GM12878 (cell line): ENCODE results near the gene LRRC31. TPM values are rescaled to one million over a fixed set of nuclear protein-coding genes. Genes with fewer than 3 reads are reported as not detected.
A peak's percentile ranks its signal among the peaks of the same experiment; 100 is the strongest.

Source experiments
- ATAC-seq: fragments of 200-7000 bp; cut with Tn5 transposase; 3 replicates; pipeline ENCODE4 v1.9.1; 2020; ENCODE audit warnings: mild to moderate bottlenecking, moderate library complexity
- BruUV-seq: library from RNA; stranded (reverse); fragments of 400-500 nt; replicated peaks from 2 replicates; lab custom pipeline; 2021; lab: Mats Ljungman, UMichigan
- CTCF ChIA-PET: fragments of 300-600 bp; sonication (Branson Sonifier 250); formaldehyde crosslinking; extraction: SDS; loops from one replicate; lab custom pipeline; 2021; ENCODE audit warnings: inconsistent platforms; lab: Yijun Ruan, JAX
- POLR2A ChIA-PET: fragments of 350-600 bp; formaldehyde crosslinking; extraction: SDS; loops from one replicate; lab custom pipeline; 2021; ENCODE audit warnings: inconsistent platforms; lab: Charles Lee
- RAD21 ChIA-PET: fragments of 300-600 bp; sonication (Branson Sonifier 250); formaldehyde crosslinking; loops from one replicate; lab custom pipeline; 2023; ENCODE audit warnings: antibody characterized with exemption; ENCODE audit not compliant: unreplicated experiment; lab: Charles Lee
- SMC1A ChIA-PET: fragments of 300-600 bp; sonication (Branson Sonifier 250); formaldehyde crosslinking; loops from one replicate; lab custom pipeline; 2023; ENCODE audit not compliant: unreplicated experiment, uncharacterized antibody; lab: Charles Lee
- DNase-seq: peaks from one replicate; pipeline ENCODE4 v3.0.0-alpha.2; 2011; ENCODE audit warnings: low read depth, low spot score
- FAIRE-seq: peaks from 3 replicates; lab custom pipeline; 2011; peaks lifted over from hg19 to GRCh38; lab: Jason Lieb, UNC
- H2AFZ ChIP-seq: 2 replicates; pipeline ENCODE4 v1.6.0; 2011; ENCODE audit warnings: low read depth, low read length, control low read depth; ENCODE audit not compliant: control insufficient read depth
- H3K27ac ChIP-seq: 2 replicates; pipeline ENCODE4 v1.5.1; 2011; ENCODE audit warnings: control low read depth; ENCODE audit not compliant: control insufficient read depth, insufficient read depth
- H3K27me3 ChIP-seq, 2 experiments: replicated peaks in 1 of 2; 2 replicates each; pipeline versions ENCODE4 v1.6.0 to v1.6.1; 2011; ENCODE audit warnings: low read length in 1 of 2; ENCODE audit not compliant: control insufficient read depth in 2 of 2, insufficient read depth in 2 of 2
- H3K36me3 ChIP-seq, 2 experiments: 2 replicates each; pipeline ENCODE4 v1.5.1; 2011; ENCODE audit warnings: low read length in 1 of 2; ENCODE audit not compliant: control insufficient read depth in 2 of 2, insufficient read depth in 2 of 2
- H3K4me1 ChIP-seq: 2 replicates; pipeline ENCODE4 v1.6.1; 2011; ENCODE audit warnings: mild to moderate bottlenecking, low read length, moderate library complexity, mixed read lengths; ENCODE audit not compliant: control insufficient read depth, insufficient read depth
- H3K4me2 ChIP-seq: 2 replicates; pipeline ENCODE4 v1.6.0; 2011; ENCODE audit warnings: control low read depth; ENCODE audit not compliant: control insufficient read depth, insufficient read depth
- H3K4me3 ChIP-seq: fragments of 200-600 bp; sonication (generic); 2 replicates; pipeline ENCODE4 v1.5.1; 2016
- H3K79me2 ChIP-seq: 2 replicates; pipeline ENCODE4 v1.6.0; 2011; ENCODE audit warnings: low read length; ENCODE audit not compliant: control insufficient read depth, insufficient read depth
- H3K9ac ChIP-seq: 2 replicates; pipeline ENCODE4 v1.8.0; 2011; ENCODE audit warnings: low read length, control low read depth, mixed read lengths; ENCODE audit not compliant: control insufficient read depth, insufficient read depth
- H3K9me3 ChIP-seq: replicated peaks from 3 replicates; pipeline ENCODE4 v1.5.1; 2011; ENCODE audit warnings: mild to moderate bottlenecking, low read length; ENCODE audit not compliant: control insufficient read depth, insufficient read depth
- H4K20me1 ChIP-seq: 2 replicates; pipeline ENCODE4 v1.6.0; 2011; ENCODE audit not compliant: control insufficient read depth, insufficient read depth
- BHLHE40 ChIP-seq, 2 experiments: fragments of 450-650 bp in 1 of 2; IDR thresholded peaks; 2 replicates each; pipeline ENCODE4 v1.6.1; 2011 to 2017; ENCODE audit warnings: low read depth in 2 of 2, borderline replicate concordance in 1 of 2, improper control_type of control experiment in 1 of 2, low read length in 1 of 2, mild to moderate bottlenecking in 1 of 2
- EED ChIP-seq: sonication (generic); IDR thresholded peaks from 2 replicates; pipeline ENCODE4 v1.6.1; 2016; ENCODE audit warnings: antibody characterized with exemption, low read depth
- GABPA ChIP-seq: IDR thresholded peaks from 2 replicates; pipeline ENCODE4 v1.6.1; 2014; ENCODE audit warnings: antibody characterized with exemption, low read depth, mild to moderate bottlenecking, inconsistent platforms
- MEF2B ChIP-seq: fragments of 450-650 bp; IDR thresholded peaks from 2 replicates; pipeline ENCODE4 v1.6.1; 2018; ENCODE audit warnings: mild to moderate bottlenecking, moderate library complexity; ENCODE audit not compliant: partially characterized antibody, poor library complexity, severe bottlenecking
- NFIC ChIP-seq: IDR thresholded peaks from 2 replicates; pipeline ENCODE4 v1.6.1; 2012; ENCODE audit warnings: low read depth, mild to moderate bottlenecking, inconsistent platforms, low read length, moderate library complexity
- PML ChIP-seq: IDR thresholded peaks from 2 replicates; pipeline ENCODE4 v1.6.1; 2012; ENCODE audit warnings: low read length, inconsistent platforms
- POLR2AphosphoS2 ChIP-seq: IDR thresholded peaks from 2 replicates; pipeline ENCODE4 v1.6.1; 2011; ENCODE audit warnings: low read depth, mild to moderate bottlenecking, low read length, improper control_type of control experiment, moderate library complexity
- POU2F2 ChIP-seq: IDR thresholded peaks from 3 replicates; pipeline ENCODE4 v1.6.1; 2011; ENCODE audit warnings: low read depth, mild to moderate bottlenecking, low read length, borderline replicate concordance
- SIX5 ChIP-seq: IDR thresholded peaks from 2 replicates; pipeline ENCODE4 v1.6.1; 2011; ENCODE audit warnings: mild to moderate bottlenecking, low read depth, low read length, moderate library complexity; ENCODE audit not compliant: severe bottlenecking
- SMC3 ChIP-seq: IDR thresholded peaks from 2 replicates; pipeline ENCODE4 v1.6.1; 2011; ENCODE audit warnings: low read length, improper control_type of control experiment, borderline replicate concordance
- SRF ChIP-seq, 2 experiments: IDR thresholded peaks; 2 replicates each; pipeline ENCODE4 v1.6.1; 2011; ENCODE audit warnings: low read depth in 2 of 2, low read length in 2 of 2, mild to moderate bottlenecking in 1 of 2, moderate library complexity in 1 of 2
- ZNF217 ChIP-seq: fragments of 450-650 bp; IDR thresholded peaks from 2 replicates; pipeline ENCODE4 v1.6.1; 2017; ENCODE audit warnings: antibody characterized with exemption, mild to moderate bottlenecking
- WGBS: methylation state at CpG from one replicate; pipeline ENCODE4 v1.1.6; 2016; ENCODE audit warnings: low lambda C conversion rate; ENCODE audit not compliant: insufficient replicate concordance, insufficient coverage; ENCODE audit errors: missing lambda C conversion rate; 5-methylcytosine and 5-hydroxymethylcytosine counted together
- in situ Hi-C: fragments of 300-500 bp; cut with MboI; formaldehyde crosslinking; loops from 9 replicates; pipeline ENCODE4 v1.14.3; 2018; ENCODE audit warnings: mixed read lengths
- intact Hi-C: fragments of 100-400 bp; cut with micrococcal nuclease; formaldehyde crosslinking; loops from one replicate; pipeline ENCODE4 v1.14.2; 2022; ENCODE audit not compliant: unreplicated experiment
- polyA plus RNA-seq, 11 experiments: library from polyadenylated mRNA; depleted of rRNA in 4 of 11; unstranded in 6 of 11; stranded (reverse) in 5 of 11; fragments of >200 nt; fragmentation: Nextera tagmentation in 4 of 11; fragmentation: Illumina TruSeq in 1 of 11; extraction: Ambion mirVana in 4 of 11; extraction: Trizol in 1 of 11; gene quantifications; 1 replicate in 1 of 11; 2 replicates in 10 of 11; pipeline versions ENCODE4 v1.2.1 to v1.2.3, GENCODE V29; 2011 to 2016; ENCODE audit warnings: inconsistent platforms in 2 of 11, missing spikeins in 2 of 11, low read depth in 1 of 11
- total RNA-seq, 4 experiments: library from RNA; depleted of rRNA in 3 of 4; stranded (reverse); fragments of >200 nt in 3 of 4; fragmentation: Illumina TruSeq in 1 of 4; extraction: Trizol in 1 of 4; gene quantifications; 2 replicates each; pipeline versions ENCODE4 v1.2.1 to v1.2.3, GENCODE V29; 2013 to 2021
- TF ChIP-seq, protein P1 (sequence below): IDR thresholded peaks from 2 replicates; pipeline ENCODE4 v1.6.1; 2012; ENCODE audit warnings: mild to moderate bottlenecking, low read depth, low read length
- TF ChIP-seq, protein P2 (sequence below): fragments of 450-650 bp; formaldehyde crosslinking; IDR thresholded peaks from 2 replicates; pipeline ENCODE4 v1.4.0; 2022; ENCODE audit warnings: mild to moderate bottlenecking, moderate library complexity

The LRRC31 gene
- total and polyA plus RNA-seq, 10 of the 15 experiments (the other 5 are each of a cell fraction or from before 2014, with no cell fraction given): 0.04 to 0.06 (median 0.06) TPM; not detected in 7

DNA sequence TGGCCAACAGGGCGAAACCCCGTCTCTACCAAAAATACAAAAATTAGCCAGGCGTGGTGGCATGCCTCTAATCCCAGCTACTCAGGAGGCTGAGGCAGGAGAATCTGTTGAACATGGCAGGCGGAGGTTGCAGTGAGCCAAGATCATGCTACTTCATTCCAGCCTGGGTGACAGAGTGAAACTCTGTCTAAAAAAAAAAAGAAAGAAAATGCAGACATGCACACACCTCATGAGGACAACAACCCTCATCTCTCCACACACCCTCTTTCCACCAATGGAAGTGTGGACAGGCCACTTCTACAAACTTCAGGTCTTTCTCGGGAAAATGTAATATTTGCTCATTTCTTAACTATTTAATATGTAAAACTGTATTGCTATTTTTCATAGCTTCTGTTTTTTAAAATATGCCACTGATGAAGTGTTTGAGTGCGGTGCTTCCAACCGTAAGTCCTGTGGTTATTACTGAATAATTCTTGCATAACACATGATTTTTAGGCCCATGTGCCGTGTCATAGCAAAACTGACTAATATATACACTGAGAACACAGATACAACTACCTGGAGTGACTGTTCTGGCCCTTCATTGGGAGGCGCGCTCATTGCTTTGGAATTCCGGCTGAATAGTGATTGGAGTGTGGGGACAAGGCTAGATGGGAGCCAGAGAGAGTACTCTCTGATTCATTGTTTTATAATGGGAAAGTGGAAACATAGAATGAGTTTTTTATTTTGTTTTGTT is 23.1 kb downstream of the LRRC31 start:
- BruUV-seq: no TSS peak
- ChIA-PET POLR2A (no interaction called here), SMC1A (interaction anchor here (0.9 to 4.2 kb wide), 3 partner anchors 11 to 335 kb away, joined by 3 to 14 read pairs (median 4); partner anchors contain the start of gene PHC3), RAD21 (interaction anchor here (1.5 kb wide), 1 partner anchor 33 kb away, joined by 4 read pairs; no protein-coding TSS in a partner anchor), CTCF (interaction anchor here (1.9 kb wide), 1 partner anchor 16 kb away, joined by 5 read pairs; no protein-coding TSS in a partner anchor)
- Histone ChIP-seq H2AFZ (no peak overlapping the region; the same call in 1 of the 2 replicates), H3K4me2 (peak overlapping the region; percentile 76), H3K79me2 (no peaks in the 10 kb centered on the region), H3K9ac (0 out of 2 replicates have a peak overlapping the region, but pooled peaks have one; percentile 44), H3K4me1 (peaks cover 19% of the 10 kb centered on the region), H3K9me3 (no peaks in the 10 kb centered on the region), H4K20me1 (no peaks in the 10 kb centered on the region), H3K27ac (peak overlapping the region; percentile 53), H3K36me3 (no peaks in the 10 kb centered on the region), H3K4me3 (peak overlapping the region; percentile 21; the same call in 1 of the 2 replicates), H3K27me3 (peaks cover 0 to 4% of the 10 kb centered on the region in 2 experiments; a peak in 2 of 4 replicates)
- in situ Hi-C loops: no loop called here
- FAIRE-seq (no peak), DNase-seq (peak; percentile 46), ATAC-seq (peak; percentile 95)
- WGBS: 1% methylated on average over 11 of the region's 11 CpGs
- intact Hi-C loops: loop anchor here (5.0 kb wide), 1 partner anchor 211 kb away; no protein-coding TSS in a partner anchor
- TF ChIP-seq SIX5: no peak
- peak; percentile 62 for TF ChIP-seq MEF2B
- peak; percentile 59; the same call in 2 of the 3 replicates for TF ChIP-seq POU2F2
- TF ChIP-seq BHLHE40 (IDR thresholded peaks at IDR 0.05; ENCODE audit: borderline replicate concordance in 1 of 2, low read depth in 2 of 2, low read length in 1 of 2): peak in 1 of 2 experiments; percentile 36; a peak in 1 of 4 replicates
- TF ChIP-seq, protein P1, sequence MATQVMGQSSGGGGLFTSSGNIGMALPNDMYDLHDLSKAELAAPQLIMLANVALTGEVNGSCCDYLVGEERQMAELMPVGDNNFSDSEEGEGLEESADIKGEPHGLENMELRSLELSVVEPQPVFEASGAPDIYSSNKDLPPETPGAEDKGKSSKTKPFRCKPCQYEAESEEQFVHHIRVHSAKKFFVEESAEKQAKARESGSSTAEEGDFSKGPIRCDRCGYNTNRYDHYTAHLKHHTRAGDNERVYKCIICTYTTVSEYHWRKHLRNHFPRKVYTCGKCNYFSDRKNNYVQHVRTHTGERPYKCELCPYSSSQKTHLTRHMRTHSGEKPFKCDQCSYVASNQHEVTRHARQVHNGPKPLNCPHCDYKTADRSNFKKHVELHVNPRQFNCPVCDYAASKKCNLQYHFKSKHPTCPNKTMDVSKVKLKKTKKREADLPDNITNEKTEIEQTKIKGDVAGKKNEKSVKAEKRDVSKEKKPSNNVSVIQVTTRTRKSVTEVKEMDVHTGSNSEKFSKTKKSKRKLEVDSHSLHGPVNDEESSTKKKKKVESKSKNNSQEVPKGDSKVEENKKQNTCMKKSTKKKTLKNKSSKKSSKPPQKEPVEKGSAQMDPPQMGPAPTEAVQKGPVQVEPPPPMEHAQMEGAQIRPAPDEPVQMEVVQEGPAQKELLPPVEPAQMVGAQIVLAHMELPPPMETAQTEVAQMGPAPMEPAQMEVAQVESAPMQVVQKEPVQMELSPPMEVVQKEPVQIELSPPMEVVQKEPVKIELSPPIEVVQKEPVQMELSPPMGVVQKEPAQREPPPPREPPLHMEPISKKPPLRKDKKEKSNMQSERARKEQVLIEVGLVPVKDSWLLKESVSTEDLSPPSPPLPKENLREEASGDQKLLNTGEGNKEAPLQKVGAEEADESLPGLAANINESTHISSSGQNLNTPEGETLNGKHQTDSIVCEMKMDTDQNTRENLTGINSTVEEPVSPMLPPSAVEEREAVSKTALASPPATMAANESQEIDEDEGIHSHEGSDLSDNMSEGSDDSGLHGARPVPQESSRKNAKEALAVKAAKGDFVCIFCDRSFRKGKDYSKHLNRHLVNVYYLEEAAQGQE: no peak
- TF ChIP-seq GABPA: peak; percentile 52
- TF ChIP-seq POLR2AphosphoS2: no peak
- TF ChIP-seq PML: no peak
- TF ChIP-seq SMC3: no peak
- TF ChIP-seq NFIC: peak; percentile 93
- TF ChIP-seq, protein P2, sequence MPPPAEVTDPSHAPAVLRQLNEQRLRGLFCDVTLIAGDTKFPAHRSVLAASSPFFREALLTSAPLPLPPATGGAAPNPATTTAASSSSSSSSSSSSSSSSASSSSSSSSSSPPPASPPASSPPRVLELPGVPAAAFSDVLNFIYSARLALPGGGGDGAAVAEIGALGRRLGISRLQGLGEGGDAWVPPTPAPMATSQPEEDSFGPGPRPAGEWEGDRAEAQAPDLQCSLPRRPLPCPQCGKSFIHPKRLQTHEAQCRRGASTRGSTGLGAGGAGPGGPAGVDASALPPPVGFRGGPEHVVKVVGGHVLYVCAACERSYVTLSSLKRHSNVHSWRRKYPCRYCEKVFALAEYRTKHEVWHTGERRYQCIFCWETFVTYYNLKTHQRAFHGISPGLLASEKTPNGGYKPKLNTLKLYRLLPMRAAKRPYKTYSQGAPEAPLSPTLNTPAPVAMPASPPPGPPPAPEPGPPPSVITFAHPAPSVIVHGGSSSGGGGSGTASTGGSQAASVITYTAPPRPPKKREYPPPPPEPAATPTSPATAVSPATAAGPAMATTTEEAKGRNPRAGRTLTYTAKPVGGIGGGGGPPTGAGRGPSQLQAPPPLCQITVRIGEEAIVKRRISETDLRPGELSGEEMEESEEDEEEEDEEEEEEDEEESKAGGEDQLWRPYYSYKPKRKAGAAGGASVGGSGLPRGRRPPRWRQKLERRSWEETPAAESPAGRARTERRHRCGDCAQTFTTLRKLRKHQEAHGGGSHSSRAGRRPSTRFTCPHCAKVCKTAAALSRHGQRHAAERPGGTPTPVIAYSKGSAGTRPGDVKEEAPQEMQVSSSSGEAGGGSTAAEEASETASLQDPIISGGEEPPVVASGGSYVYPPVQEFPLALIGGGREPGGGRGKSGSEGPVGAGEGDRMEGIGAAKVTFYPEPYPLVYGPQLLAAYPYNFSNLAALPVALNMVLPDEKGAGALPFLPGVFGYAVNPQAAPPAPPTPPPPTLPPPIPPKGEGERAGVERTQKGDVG (CRISPR knock-in tag): no peak
- 0 out of 4 replicates have a peak, but pooled peaks of 1 of the 2 experiments have one; percentile 36 for TF ChIP-seq SRF (IDR thresholded peaks at IDR 0.05; ENCODE audit: low read depth in 2 of 2, low read length in 2 of 2)
- TF ChIP-seq ZNF217: peak; percentile 89
- TF ChIP-seq EED: peak; percentile 84
